Pancreas (tissue), 10 donors: ENCODE measurements around the gene ZFAND3. TPM values are rescaled to one million over a fixed set of nuclear protein-coding genes. Genes with fewer than 3 reads are reported as not detected.

Experiments
- ATAC-seq, 4 donors: fragments of 200-7000 bp; cut with Tn5 transposase; one replicate each; pipeline versions ENCODE4 v1.8.0 to v1.9.1; 2020; ENCODE audit warnings: mild to moderate bottlenecking in 4 of 4, moderate library complexity in 4 of 4
- DNase-seq, 6 donors: peaks; one replicate each; pipeline ENCODE4 v3.0.0-alpha.2; 2020
- FAIRE-seq: peaks from 2 replicates; lab custom pipeline; 2012; peaks lifted over from hg19 to GRCh38; lab: Jason Lieb, UNC
- H3K27ac ChIP-seq, 4 donors: fragments of 200-600 bp; sonication (generic); 1 replicate in 3 of 4; 2 replicates in 1 of 4; pipeline versions ENCODE4 v1.5.0 to v1.8.0; 2020
- H3K27me3 ChIP-seq, 4 donors: fragments of 200-600 bp; one replicate each; pipeline ENCODE4 v1.8.0; 2021
- H3K36me3 ChIP-seq, 3 donors: fragments of 200-600 bp; sonication (generic) in 1 of 3; one replicate each; pipeline versions ENCODE4 v1.5.0 to v1.8.0; 2020 to 2021
- H3K4me1 ChIP-seq, 3 donors: fragments of 200-600 bp; one replicate each; pipeline ENCODE4 v1.8.0; 2021
- H3K4me3 ChIP-seq, 4 donors: fragments of 200-600 bp; sonication (generic) in 2 of 4; one replicate each; pipeline versions ENCODE4 v1.5.0 to v1.8.0; 2020 to 2021
- H3K9me3 ChIP-seq, 4 donors: fragments of 200-600 bp; one replicate each; pipeline ENCODE4 v1.8.0; 2021
- CTCF ChIP-seq, 4 donors: fragments of 200-600 bp; sonication (generic) in 3 of 4; IDR thresholded peaks; one replicate each; pipeline versions ENCODE4 v1.5.0 to v1.8.0; 2021; ENCODE audit warnings: antibody characterized with exemption in 4 of 4
- WGBS, 2 donors: extraction: QIAGEN DNeasy Blood & Tissue Kit; methylation state at CpG; one replicate each; pipeline ENCODE4 v1.1.7; 2013; 5-methylcytosine and 5-hydroxymethylcytosine counted together
- intact Hi-C, 3 donors: fragments of 100-400 bp; cut with DNase I; formaldehyde crosslinking; loops; one replicate each; pipeline versions ENCODE4 v1.11.1 to v1.14.2; 2022
- polyA plus RNA-seq, 2 donors: library from polyadenylated mRNA; stranded (reverse); fragments of 200-250 nt; gene quantifications; one replicate each; pipeline ENCODE4 v1.2.3, GENCODE V29; 2013
- total RNA-seq, 6 donors: library from RNA; stranded (reverse); fragmentation: NEBNext Ultra II Directional in 4 of 6; extraction: Animal tissue kit (Norgen Biotek cat#: 25700) in 4 of 6; gene quantifications; one replicate each; pipeline versions ENCODE4 v1.2.1 to v1.2.4, GENCODE V29; 2021 to 2023
- donor health status: healthy with polysubstance abuse.
- donor health status: DM: no; HTN: no; CAD: no; lungs with moderate emphysema.
- donor health status: DM: no; HTN: no; CAD: no.
- donor health status: control.
- donor health status: control.
- donor health status: Bipolar disorder and iron deficiency.
- donor health status: DM: yes; HTN: yes; CAD: no.
- donor health status: DM: no; HTN: no; CAD: no.
- donor health status: DM: no; HTN: no; CAD: no.
- donor health status: DM: yes; HTN: yes; CAD: no.

ZFAND3 gene
- total and polyA plus RNA-seq, 8 donors, result 13.1 to 49.8 (median 31.8) TPM

GRCh38 chr6:38162493-38163185, 343.1 kb downstream of the ZFAND3 start:
- intact Hi-C loops, result no loop called here
- no peak for TF ChIP-seq CTCF (IDR thresholded peaks at IDR 0.05)
- DNase-seq (no peak), ATAC-seq (no peak), FAIRE-seq (no peak)
- Histone ChIP-seq H3K36me3 (no peaks in the 10 kb centered on the region), H3K9me3 (no peaks in the 10 kb centered on the region), H3K4me3 (no peak overlapping the region), H3K27me3 (no peaks in the 10 kb centered on the region), H3K4me1 (peaks cover 0 to 4% (median 0%) of the 10 kb centered on the region in 3 donors), H3K27ac (no peak overlapping the region)
- 95 to 96% methylated on average over 17 of the region's 17 CpGs for WGBS, 2 donors

GRCh38 chr6:38163186-38164130, 343.9 kb downstream of the ZFAND3 start:
- intact Hi-C loops, result no loop called here
- no peak for FAIRE-seq
- no peak overlapping the region for H3K27ac ChIP-seq
- WGBS, 2 donors, result 77 to 78% methylated on average over 29 of the region's 29 CpGs
- peak in 2 of 4 donors; percentile 14 to 27 for ATAC-seq
- H3K4me3 ChIP-seq, result no peak overlapping the region
- peaks cover 0 to 4% (median 0%) of the 10 kb centered on the region in 3 donors for H3K4me1 ChIP-seq
- H3K36me3 ChIP-seq, result no peaks in the 10 kb centered on the region
- H3K9me3 ChIP-seq, result no peaks in the 10 kb centered on the region
- TF ChIP-seq CTCF (IDR thresholded peaks at IDR 0.05), result no peak
- no peaks in the 10 kb centered on the region for H3K27me3 ChIP-seq
- no peak for DNase-seq

- intact Hi-C loops, result no loop called here
- FAIRE-seq (no peak), DNase-seq (no peak), ATAC-seq (peak in 2 of 4 donors; percentile 14 to 53)
- H3K4me3 ChIP-seq, result no peak overlapping the region
- no peak for TF ChIP-seq CTCF (IDR thresholded peaks at IDR 0.05)
- no peaks in the 10 kb centered on the region for H3K36me3 ChIP-seq
- no peaks in the 10 kb centered on the region for H3K9me3 ChIP-seq
- peaks cover 0 to 4% (median 0%) of the 10 kb centered on the region in 3 donors for H3K4me1 ChIP-seq
- 66 to 67% methylated on average over 6 of the region's 6 CpGs for WGBS, 2 donors
- no peaks in the 10 kb centered on the region for H3K27me3 ChIP-seq
- H3K27ac ChIP-seq, result no peak overlapping the region
Measured at GRCh38 chr6:38164131-38164481, 344.6 kb downstream of the ZFAND3 start.

GRCh38 chr6:38164671-38165108, 345.2 kb downstream of the ZFAND3 start:
- Histone ChIP-seq H3K9me3 (no peaks in the 10 kb centered on the region), H3K4me1 (peaks cover 0 to 4% (median 0%) of the 10 kb centered on the region in 3 donors), H3K36me3 (no peaks in the 10 kb centered on the region), H3K27ac (no peak overlapping the region), H3K27me3 (no peaks in the 10 kb centered on the region), H3K4me3 (no peak overlapping the region)
- intact Hi-C loops, result no loop called here
- no peak for FAIRE-seq
- no peak for TF ChIP-seq CTCF (IDR thresholded peaks at IDR 0.05)
- ATAC-seq, result no peak
- no peak for DNase-seq
- 95% methylated on average over 14 of the region's 14 CpGs for WGBS, 2 donors
